Brain pericyte (primary cell): Measurements from ENCODE around the gene TMEM144.
"Not testable (repeated sequence)": the region's sequence is repeated elsewhere in the genome, so short reads cannot be mapped to it uniquely, and the experiment has no call there.

Source experiments
- DNase-seq: peaks from one replicate; pipeline ENCODE4 v3.0.0-alpha.2; 2012; ENCODE audit warnings: low read depth, low spot score

Gene TMEM144

GRCh38 chr4:158190718-158191117 lies 19.6 kb upstream of the TMEM144 start:
- no peak for DNase-seq

GRCh38 chr4:158192439-158193158 lies 17.7 kb upstream of the TMEM144 start:
- no peak for DNase-seq

- DNase-seq, result no peak
Measured at GRCh38 chr4:158193171-158193749, 17.0 kb upstream of the TMEM144 start.

- DNase-seq, result no peak
Measured at GRCh38 chr4:158195297-158195696, 15.0 kb upstream of the TMEM144 start.

- DNase-seq, result no peak
Measured at GRCh38 chr4:158197194-158197776, 13.0 kb upstream of the TMEM144 start.

- DNase-seq, result no peak
Measured at GRCh38 chr4:158200214-158200613, 10.1 kb upstream of the TMEM144 start.

- DNase-seq, result no peak
Measured at GRCh38 chr4:158201322-158201721, 9.0 kb upstream of the TMEM144 start.

GRCh38 chr4:158201876-158202275 lies 8.4 kb upstream of the TMEM144 start:
- no peak for DNase-seq

GRCh38 chr4:158202481-158202880 lies 7.8 kb upstream of the TMEM144 start:
- no peak for DNase-seq

GRCh38 chr4:158203436-158203835 lies 6.8 kb upstream of the TMEM144 start:
- DNase-seq, result no peak

- DNase-seq, result no peak
Measured at GRCh38 chr4:158203929-158204328, 6.4 kb upstream of the TMEM144 start.

GRCh38 chr4:158208963-158209640 lies 1.2 kb upstream of the TMEM144 start:
- DNase-seq, result no peak

GRCh38 chr4:158211222-158211621 lies 936 bp downstream of the TMEM144 start:
- no peak for DNase-seq

- no peak for DNase-seq
Measured at GRCh38 chr4:158213466-158213865, 3.2 kb downstream of the TMEM144 start.

- DNase-seq, result no peak
Measured at GRCh38 chr4:158214856-158215255, 4.6 kb downstream of the TMEM144 start.

GRCh38 chr4:158217763-158218162 lies 7.5 kb downstream of the TMEM144 start:
- no peak for DNase-seq

GRCh38 chr4:158219623-158220022 lies 9.3 kb downstream of the TMEM144 start:
- no peak for DNase-seq

- not testable (repeated sequence) for DNase-seq
Measured at GRCh38 chr4:158224318-158224717, 14.0 kb downstream of the TMEM144 start.

GRCh38 chr4:158224999-158225398 lies 14.7 kb downstream of the TMEM144 start:
- DNase-seq, result not testable (repeated sequence)

GRCh38 chr4:158227880-158228279 lies 17.6 kb downstream of the TMEM144 start:
- not testable (repeated sequence) for DNase-seq

GRCh38 chr4:158228399-158228798 lies 18.1 kb downstream of the TMEM144 start:
- DNase-seq, result not testable (repeated sequence)

- no peak for DNase-seq
Measured at GRCh38 chr4:158229768-158230167, 19.5 kb downstream of the TMEM144 start.
